Neural crest cell (in vitro differentiated cells): ENCODE measurements around the gene OCA2. TPM values are rescaled to one million over a fixed set of nuclear protein-coding genes. Genes with fewer than 3 reads are reported as not detected.

Experiments used
- DNase-seq: peaks from one replicate; pipeline ENCODE4 v3.0.0; 2021; ENCODE audit warnings: low read depth, mixed read lengths, low spot score
- H3K27ac Mint-ChIP-seq: one replicate; pipeline ENCODE4 v1.8.0; 2021; ENCODE audit warnings: mild to moderate bottlenecking, mixed read lengths; ENCODE audit not compliant: unreplicated experiment
- H3K27me3 Mint-ChIP-seq: 2 replicates; pipeline ENCODE4 v1.8.0; 2021; ENCODE audit warnings: low read depth, mild to moderate bottlenecking, mixed read lengths
- H3K36me3 Mint-ChIP-seq: 2 replicates; pipeline ENCODE4 v1.8.0; 2021; ENCODE audit warnings: low read depth, mild to moderate bottlenecking, mixed read lengths
- H3K4me1 Mint-ChIP-seq: 2 replicates; pipeline ENCODE4 v1.8.0; 2021; ENCODE audit warnings: mixed read lengths
- H3K4me3 Mint-ChIP-seq: one replicate; pipeline ENCODE4 v1.8.0; 2021; ENCODE audit warnings: mild to moderate bottlenecking, mixed read lengths
- H3K9me3 Mint-ChIP-seq: 2 replicates; pipeline ENCODE4 v1.8.0; 2021; ENCODE audit warnings: mixed read lengths
- CTCF ChIP-seq: fragments of 200-600 bp; sonication (generic); conservative IDR thresholded peaks from 2 replicates; pipeline ENCODE4 v1.5.0; 2021; ENCODE audit warnings: antibody characterized with exemption, mild to moderate bottlenecking
- total RNA-seq: library from RNA; stranded (reverse); gene quantifications from 2 replicates; pipeline ENCODE4 v1.2.1, GENCODE V29; 2021

Gene OCA2
- total RNA-seq, 1 donor from 2014 or later, result 0.19 TPM

DNA sequence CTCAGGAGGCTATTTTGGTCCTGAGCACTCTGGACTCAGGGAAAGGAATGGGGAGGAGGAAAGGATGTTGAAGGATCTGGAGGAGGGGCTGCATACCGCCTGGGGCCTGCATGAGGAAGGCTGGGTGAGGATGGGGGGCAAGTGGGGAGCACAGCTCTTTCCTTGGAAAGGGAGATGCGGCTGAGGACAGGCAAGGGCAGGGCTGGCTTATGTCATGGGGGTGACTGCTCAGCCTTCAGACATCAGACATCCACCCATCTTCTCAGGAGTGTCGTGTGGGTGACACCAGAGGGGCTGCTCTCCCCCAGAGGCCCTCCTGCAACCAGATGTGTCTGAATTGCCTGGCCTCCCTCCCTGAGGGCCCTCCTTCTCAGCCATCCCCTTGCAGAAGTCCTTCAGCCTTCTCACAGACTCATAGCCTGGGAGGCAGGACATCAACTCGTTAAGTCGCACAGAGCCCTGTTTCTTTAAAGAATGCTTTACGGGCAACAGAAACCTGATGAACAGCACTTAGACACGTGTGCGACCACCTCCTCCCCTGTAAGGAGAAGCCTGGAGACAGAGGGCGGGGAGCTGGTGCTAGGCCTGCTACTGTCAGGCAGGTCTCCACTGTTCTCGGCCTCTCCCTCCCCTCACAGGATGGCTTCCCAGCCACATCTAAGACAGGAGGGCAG, 252.3 kb downstream of the OCA2 start:
- DNase-seq, result no peak
- no peak overlapping the region for H3K27ac Mint-ChIP-seq

DNA sequence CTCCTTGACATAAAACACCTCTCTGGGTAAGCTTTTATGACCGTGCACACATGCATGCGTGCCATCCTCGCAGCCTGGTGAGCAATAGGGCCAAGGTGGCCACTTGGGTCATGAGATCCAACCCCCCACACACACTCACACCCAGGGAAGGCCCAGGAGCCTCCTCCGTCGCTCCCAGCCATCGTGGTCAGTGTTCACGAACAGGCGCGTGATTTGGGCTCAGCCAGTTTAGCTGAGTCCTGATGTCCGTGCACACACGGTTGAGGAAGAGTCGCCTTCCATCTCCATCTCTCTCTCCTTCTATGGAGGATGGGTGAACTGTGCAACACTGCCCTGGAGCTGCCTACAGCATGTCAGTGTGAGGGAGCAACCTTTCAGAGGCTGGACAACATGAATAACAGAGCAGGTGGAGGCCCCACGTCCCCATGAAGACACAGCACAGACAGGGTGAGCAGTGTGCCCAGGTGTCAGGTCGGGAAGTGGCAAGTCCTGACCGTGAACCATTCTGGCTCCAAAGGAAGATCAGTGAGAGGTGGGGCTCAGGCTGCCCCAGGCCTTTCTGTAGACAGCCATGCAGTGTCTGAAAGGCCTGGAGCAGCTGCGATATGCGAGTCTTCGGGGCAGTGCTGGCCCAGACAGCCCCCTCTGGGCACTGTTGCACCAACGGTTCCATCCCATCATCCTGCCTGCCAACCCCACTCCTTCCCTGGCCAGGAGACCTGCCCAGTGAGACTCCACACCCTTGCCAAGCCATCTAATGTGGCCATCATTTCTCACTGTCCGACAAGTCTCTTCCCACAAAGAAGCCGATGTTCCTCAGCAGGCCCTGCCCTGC, 253.4 kb downstream of the OCA2 start:
- no peak for DNase-seq
- no peak overlapping the region for H3K27ac Mint-ChIP-seq
- no peaks in the 10 kb centered on the region for H3K36me3 Mint-ChIP-seq
- H3K27me3 Mint-ChIP-seq, result no peaks in the 10 kb centered on the region
- TF ChIP-seq CTCF, result no peak
- H3K4me1 Mint-ChIP-seq, result no peaks in the 10 kb centered on the region
- no peak overlapping the region for H3K4me3 Mint-ChIP-seq
- no peaks in the 10 kb centered on the region for H3K9me3 Mint-ChIP-seq

More for the DNA sequence above, 252.3 kb downstream of the OCA2 start:
- H3K27me3 Mint-ChIP-seq, result no peaks in the 10 kb centered on the region
- TF ChIP-seq CTCF, result no peak
- H3K36me3 Mint-ChIP-seq, result no peaks in the 10 kb centered on the region
- H3K9me3 Mint-ChIP-seq, result no peaks in the 10 kb centered on the region
- H3K4me3 Mint-ChIP-seq, result no peak overlapping the region
- no peaks in the 10 kb centered on the region for H3K4me1 Mint-ChIP-seq

DNA sequence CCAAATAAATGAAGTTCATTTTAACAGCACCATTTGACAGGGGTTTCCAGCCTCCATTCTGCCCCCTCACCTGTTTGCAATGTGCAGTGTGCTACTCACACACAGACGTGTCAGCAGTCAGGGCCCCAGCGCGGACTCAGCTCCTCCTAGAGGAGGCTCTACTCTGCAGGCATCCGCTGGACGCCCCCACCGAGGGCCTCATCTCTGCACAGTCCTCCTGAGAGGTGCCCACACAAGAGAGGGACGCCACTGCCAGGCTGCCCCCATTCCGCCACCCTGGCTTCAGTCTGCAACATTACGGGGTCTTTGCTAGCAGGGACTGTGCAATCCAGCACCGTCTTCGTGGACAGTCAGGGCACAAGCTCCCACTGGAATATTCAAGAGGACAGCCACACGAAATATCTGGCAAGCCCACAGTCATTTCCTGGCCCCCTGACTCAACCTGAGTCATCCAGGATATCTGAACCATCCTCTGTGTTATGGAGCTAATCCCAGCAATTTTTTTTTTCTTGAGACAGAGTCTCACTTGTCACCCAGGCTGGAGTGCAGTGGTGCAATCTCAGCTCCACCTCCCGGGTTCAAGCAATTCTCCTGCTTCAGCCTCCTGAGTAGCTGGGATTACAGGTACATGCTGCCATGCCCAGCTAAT, 255.0 kb downstream of the OCA2 start:
- Mint-ChIP-seq H3K4me1 (no peaks in the 10 kb centered on the region), H3K9me3 (peaks cover 3% of the 10 kb centered on the region), H3K4me3 (no peak overlapping the region), H3K27ac (no peak overlapping the region), H3K36me3 (no peaks in the 10 kb centered on the region), H3K27me3 (no peaks in the 10 kb centered on the region)
- no peak for DNase-seq
- TF ChIP-seq CTCF, result no peak

DNA sequence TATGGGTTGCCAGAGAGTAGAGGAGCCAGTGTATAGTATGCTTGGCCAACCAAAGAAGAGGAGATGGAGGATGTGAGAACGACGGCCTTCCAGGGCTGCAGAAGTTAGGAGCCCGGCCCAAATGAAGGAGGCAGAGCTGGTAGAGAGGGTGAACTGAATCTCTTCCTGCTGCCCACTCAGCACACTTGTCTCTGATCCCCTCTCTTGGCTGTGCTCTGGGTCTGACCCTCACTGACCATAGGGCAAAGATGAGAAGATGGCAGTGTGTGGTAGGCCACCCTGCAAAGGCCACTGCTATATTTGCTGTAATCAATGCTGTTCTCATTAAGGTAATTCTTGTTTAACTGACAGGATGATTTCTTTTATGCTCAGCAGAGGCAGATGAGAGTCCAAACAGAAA, 256.0 kb downstream of the OCA2 start:
- DNase-seq, result no peak
- Mint-ChIP-seq H3K9me3 (peaks cover 3% of the 10 kb centered on the region), H3K4me3 (no peak overlapping the region), H3K27ac (no peak overlapping the region), H3K36me3 (no peaks in the 10 kb centered on the region), H3K4me1 (no peaks in the 10 kb centered on the region), H3K27me3 (no peaks in the 10 kb centered on the region)
- no peak for TF ChIP-seq CTCF

DNA sequence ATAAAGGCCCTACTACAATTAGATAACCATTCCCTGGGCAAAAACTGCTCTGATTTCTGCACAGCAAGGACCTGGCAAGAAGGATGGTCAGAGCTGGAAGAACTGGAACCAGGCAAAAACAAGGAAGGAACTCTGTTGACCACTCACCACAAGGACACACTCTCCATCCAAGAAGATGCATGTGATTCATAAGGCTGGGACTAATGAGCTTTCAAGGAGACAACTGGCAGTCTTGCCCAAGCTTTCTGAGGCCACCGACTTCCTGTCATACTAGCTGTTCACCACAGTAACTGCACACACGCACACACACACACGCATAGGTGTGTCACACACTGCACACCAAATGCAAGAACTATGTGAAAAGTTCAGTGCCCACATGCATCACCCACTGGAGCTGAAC, 256.6 kb downstream of the OCA2 start:
- no peak for DNase-seq
- Mint-ChIP-seq H3K27me3 (no peaks in the 10 kb centered on the region), H3K4me3 (no peak overlapping the region), H3K9me3 (peaks cover 3% of the 10 kb centered on the region), H3K27ac (no peak overlapping the region), H3K4me1 (no peaks in the 10 kb centered on the region), H3K36me3 (no peaks in the 10 kb centered on the region)
- TF ChIP-seq CTCF, result no peak
